ENCODE data around the gene SCN5A. TPM values are rescaled to one million over a fixed set of nuclear protein-coding genes. Genes with fewer than 3 reads are reported as not detected.

Gene SCN5A
- polyA plus RNA-seq, 1 donor from 2014 or later = not detected

- no peaks in the 10 kb centered on the region for H3K9me3 Mint-ChIP-seq
- H3K4me3 Mint-ChIP-seq = no peak overlapping the region
- H3K4me1 Mint-ChIP-seq = no peaks in the 10 kb centered on the region
Observed at GRCh38 chr3:38608086-38608775, 41.3 kb downstream of the SCN5A start.

GRCh38 chr3:38606561-38606960 is 42.9 kb downstream of the SCN5A start:
- H3K27ac Mint-ChIP-seq = no peak overlapping the region
- no peak overlapping the region for H3K4me3 Mint-ChIP-seq
- no peaks in the 10 kb centered on the region for H3K4me1 Mint-ChIP-seq
- no peaks in the 10 kb centered on the region for H3K27me3 Mint-ChIP-seq
- peaks cover 2% of the 10 kb centered on the region for H3K36me3 Mint-ChIP-seq
- no peaks in the 10 kb centered on the region for H3K9me3 Mint-ChIP-seq

More at GRCh38 chr3:38608086-38608775, 41.3 kb downstream of the SCN5A start:
- Mint-ChIP-seq H3K36me3 (no peaks in the 10 kb centered on the region), H3K27ac (no peak overlapping the region), H3K27me3 (no peaks in the 10 kb centered on the region)

GRCh38 chr3:38605981-38606380 is 43.5 kb downstream of the SCN5A start:
- peaks cover 2% of the 10 kb centered on the region for H3K36me3 Mint-ChIP-seq
- no peaks in the 10 kb centered on the region for H3K4me1 Mint-ChIP-seq
- no peak overlapping the region for H3K4me3 Mint-ChIP-seq
- no peaks in the 10 kb centered on the region for H3K9me3 Mint-ChIP-seq
- H3K27me3 Mint-ChIP-seq = no peaks in the 10 kb centered on the region
- no peak overlapping the region for H3K27ac Mint-ChIP-seq

GRCh38 chr3:38604246-38604645 is 45.2 kb downstream of the SCN5A start:
- Mint-ChIP-seq H3K27me3 (no peaks in the 10 kb centered on the region), H3K9me3 (no peaks in the 10 kb centered on the region), H3K36me3 (peaks cover 2% of the 10 kb centered on the region), H3K4me3 (no peak overlapping the region), H3K27ac (no peak overlapping the region), H3K4me1 (no peaks in the 10 kb centered on the region)

GRCh38 chr3:38603731-38604131 is 45.8 kb downstream of the SCN5A start:
- Mint-ChIP-seq H3K4me1 (no peaks in the 10 kb centered on the region), H3K27ac (no peak overlapping the region), H3K4me3 (no peak overlapping the region), H3K36me3 (peaks cover 2% of the 10 kb centered on the region), H3K27me3 (no peaks in the 10 kb centered on the region), H3K9me3 (no peaks in the 10 kb centered on the region)

GRCh38 chr3:38602576-38603250 is 46.8 kb downstream of the SCN5A start:
- no peak overlapping the region for H3K27ac Mint-ChIP-seq
- no peaks in the 10 kb centered on the region for H3K9me3 Mint-ChIP-seq
- peaks cover 2% of the 10 kb centered on the region for H3K27me3 Mint-ChIP-seq
- H3K4me3 Mint-ChIP-seq = no peak overlapping the region
- H3K36me3 Mint-ChIP-seq = peaks cover 2% of the 10 kb centered on the region
- H3K4me1 Mint-ChIP-seq = peaks cover 0 to 2% (median 0%) of the 10 kb centered on the region in 3 donors

GRCh38 chr3:38601956-38602550 is 47.4 kb downstream of the SCN5A start:
- H3K4me3 Mint-ChIP-seq = no peak overlapping the region
- peaks cover 2% of the 10 kb centered on the region for H3K27me3 Mint-ChIP-seq

GRCh38 chr3:38600551-38600950 is 48.9 kb downstream of the SCN5A start:
- no peak overlapping the region for H3K27ac Mint-ChIP-seq
- H3K9me3 Mint-ChIP-seq = peaks cover 0 to 2% (median 0%) of the 10 kb centered on the region in 3 donors
- H3K36me3 Mint-ChIP-seq = peaks cover 2% of the 10 kb centered on the region
- H3K4me3 Mint-ChIP-seq = no peak overlapping the region
- peaks cover 10% of the 10 kb centered on the region for H3K27me3 Mint-ChIP-seq
- peaks cover 0 to 2% (median 0%) of the 10 kb centered on the region in 3 donors for H3K4me1 Mint-ChIP-seq

More at GRCh38 chr3:38601956-38602550, 47.4 kb downstream of the SCN5A start:
- Mint-ChIP-seq H3K9me3 (peaks cover 0 to 2% (median 0%) of the 10 kb centered on the region in 3 donors), H3K36me3 (peaks cover 2% of the 10 kb centered on the region), H3K27ac (no peak overlapping the region), H3K4me1 (peaks cover 0 to 2% (median 0%) of the 10 kb centered on the region in 3 donors)

- H3K9me3 Mint-ChIP-seq = peaks cover 0 to 2% (median 0%) of the 10 kb centered on the region in 3 donors
- H3K27me3 Mint-ChIP-seq = peaks cover 10% of the 10 kb centered on the region
- peaks cover 2% of the 10 kb centered on the region for H3K36me3 Mint-ChIP-seq
- H3K4me3 Mint-ChIP-seq = no peak overlapping the region
- H3K4me1 Mint-ChIP-seq = peaks cover 0 to 2% (median 0%) of the 10 kb centered on the region in 3 donors
- H3K27ac Mint-ChIP-seq = no peak overlapping the region
Observed at GRCh38 chr3:38599886-38600285, 49.6 kb downstream of the SCN5A start.

GRCh38 chr3:38598791-38599190 is 50.7 kb downstream of the SCN5A start:
- H3K4me1 Mint-ChIP-seq = peaks cover 0 to 2% (median 0%) of the 10 kb centered on the region in 3 donors
- peaks cover 2% of the 10 kb centered on the region for H3K36me3 Mint-ChIP-seq
- no peak overlapping the region for H3K4me3 Mint-ChIP-seq
- no peak overlapping the region for H3K27ac Mint-ChIP-seq
- H3K27me3 Mint-ChIP-seq = peaks cover 10% of the 10 kb centered on the region
- H3K9me3 Mint-ChIP-seq = peaks cover 0 to 2% (median 0%) of the 10 kb centered on the region in 3 donors

- Mint-ChIP-seq H3K27ac (no peak overlapping the region), H3K4me3 (no peak overlapping the region), H3K9me3 (peaks cover 0 to 2% (median 0%) of the 10 kb centered on the region in 3 donors), H3K27me3 (peaks cover 12% of the 10 kb centered on the region), H3K36me3 (no peaks in the 10 kb centered on the region), H3K4me1 (peaks cover 0 to 2% (median 0%) of the 10 kb centered on the region in 3 donors)
Observed at GRCh38 chr3:38597502-38598060, 51.9 kb downstream of the SCN5A start.

GRCh38 chr3:38595393-38595792 is 54.1 kb downstream of the SCN5A start:
- peaks cover 0 to 2% (median 0%) of the 10 kb centered on the region in 3 donors for H3K9me3 Mint-ChIP-seq
- H3K27ac Mint-ChIP-seq = no peak overlapping the region
- H3K4me3 Mint-ChIP-seq = no peak overlapping the region
- H3K4me1 Mint-ChIP-seq = peaks cover 0 to 2% (median 0%) of the 10 kb centered on the region in 3 donors
- peaks cover 12% of the 10 kb centered on the region for H3K27me3 Mint-ChIP-seq
- H3K36me3 Mint-ChIP-seq = no peaks in the 10 kb centered on the region

GRCh38 chr3:38590521-38590920 is 59.0 kb downstream of the SCN5A start:
- H3K4me3 Mint-ChIP-seq = no peak overlapping the region
- H3K36me3 Mint-ChIP-seq = no peaks in the 10 kb centered on the region

GRCh38 chr3:38588995-38589937 is 60.2 kb downstream of the SCN5A start:
- peaks cover 9% of the 10 kb centered on the region for H3K27me3 Mint-ChIP-seq
- H3K4me3 Mint-ChIP-seq = no peak overlapping the region
- no peaks in the 10 kb centered on the region for H3K9me3 Mint-ChIP-seq
- H3K4me1 Mint-ChIP-seq = no peaks in the 10 kb centered on the region
- no peaks in the 10 kb centered on the region for H3K36me3 Mint-ChIP-seq
- H3K27ac Mint-ChIP-seq = no peak overlapping the region

More at GRCh38 chr3:38590521-38590920, 59.0 kb downstream of the SCN5A start:
- H3K27me3 Mint-ChIP-seq = peaks cover 9% of the 10 kb centered on the region
- no peak overlapping the region for H3K27ac Mint-ChIP-seq
- H3K4me1 Mint-ChIP-seq = no peaks in the 10 kb centered on the region
- H3K9me3 Mint-ChIP-seq = no peaks in the 10 kb centered on the region
